Measurements from ENCODE around the gene OPCML.

Gene OPCML

DNA sequence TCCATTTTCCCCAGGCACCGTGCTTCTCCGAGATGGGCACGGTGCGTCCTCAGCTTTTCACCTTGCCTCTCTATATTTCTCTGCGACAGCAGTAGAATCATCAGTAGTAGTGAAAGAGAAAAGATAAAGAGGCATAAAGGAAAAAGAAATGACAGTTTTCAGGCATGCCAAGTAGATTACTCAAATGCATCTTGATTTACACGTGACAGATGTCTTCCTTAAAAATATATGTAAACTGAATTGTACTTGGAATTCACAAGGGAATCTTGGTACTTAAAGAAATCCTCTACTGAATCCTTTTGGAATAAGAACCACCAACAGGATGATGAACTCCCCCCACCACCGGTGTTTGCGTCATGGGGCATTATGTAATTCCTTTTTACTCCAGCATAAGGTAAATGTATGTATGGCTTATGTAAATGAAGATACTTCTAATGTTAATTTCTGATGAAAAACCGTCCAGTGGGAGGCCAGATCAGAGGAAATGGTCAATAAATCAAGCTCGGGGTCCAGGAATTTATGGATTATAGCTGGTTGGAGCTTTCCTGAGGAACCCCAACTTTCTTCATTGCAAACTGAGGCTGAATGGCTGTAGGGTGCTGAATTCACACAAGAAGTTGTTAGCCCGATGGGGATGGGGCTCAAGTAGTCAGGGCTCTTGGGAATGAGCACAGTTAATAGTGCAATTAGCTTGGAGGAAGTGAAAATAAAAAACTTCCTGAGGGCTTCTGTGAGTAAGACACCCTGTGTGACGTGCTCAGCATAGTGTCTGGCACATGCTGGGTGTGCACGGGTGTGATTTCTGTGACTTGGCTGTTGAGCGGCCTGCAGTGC lies 630.4 kb downstream of the OPCML start:
- Histone ChIP-seq H3K27me3 (ENCODE audit: insufficient read depth, low read length, poor library complexity, severe bottlenecking) (no peaks in the 10 kb centered on the region), H3F3A (ENCODE audit: low read depth) (no peaks in the 10 kb centered on the region), H3K4me1 (ENCODE audit: insufficient read depth, low read length, poor library complexity, severe bottlenecking) (no peaks in the 10 kb centered on the region), H3K4me3 (ENCODE audit: low read length, poor library complexity, severe bottlenecking) (no peak overlapping the region), H4K20me1 (ENCODE audit: insufficient read depth, low read length, poor library complexity, severe bottlenecking) (no peaks in the 10 kb centered on the region), H3K36me3 (ENCODE audit: insufficient read depth, low read length) (no peaks in the 10 kb centered on the region), H3K9ac (ENCODE audit: low read depth, low read length, poor library complexity, severe bottlenecking) (no peak overlapping the region), H3K9me2 (replicated peaks; ENCODE audit: low read depth, low read length) (no peaks in the 10 kb centered on the region), H2AFZ (ENCODE audit: low read length) (no peak overlapping the region), H3K79me2 (ENCODE audit: insufficient read depth, low read length) (no peaks in the 10 kb centered on the region), H3K4me2 (ENCODE audit: low read depth, low read length, poor library complexity, severe bottlenecking) (no peak overlapping the region), H3K9me3 (ENCODE audit: insufficient read depth, low read depth, low read length) (no peaks in the 10 kb centered on the region)
- TF ChIP-seq EZH2phosphoT487 (IDR thresholded peaks at IDR 0.05; ENCODE audit: borderline replicate concordance) (no peak), CTCF (conservative IDR thresholded peaks at IDR 0.05; ENCODE audit: low read length) (no peak)

DNA sequence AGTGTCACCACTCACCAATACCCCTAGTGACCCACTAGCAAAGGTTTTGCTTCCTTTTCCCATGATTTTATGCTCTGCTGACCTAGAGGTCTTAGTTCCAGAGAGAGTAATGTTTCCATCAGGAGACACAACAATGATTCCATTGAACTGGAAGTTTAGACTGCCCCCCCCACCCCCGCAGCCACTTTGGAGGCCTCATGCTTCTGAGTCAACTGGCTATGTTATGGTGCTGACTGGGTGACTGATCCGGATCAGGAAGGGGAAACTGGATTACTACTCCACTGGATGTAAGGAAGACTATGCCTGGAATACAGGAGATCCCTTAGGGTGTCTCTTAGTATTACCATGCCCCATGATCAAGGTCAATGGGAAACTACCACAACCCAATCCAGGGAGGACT lies 633.6 kb downstream of the OPCML start:
- TF ChIP-seq CTCF (conservative IDR thresholded peaks at IDR 0.05; ENCODE audit: low read length) (no peak), EZH2phosphoT487 (IDR thresholded peaks at IDR 0.05; ENCODE audit: borderline replicate concordance) (no peak)
- Histone ChIP-seq H4K20me1 (ENCODE audit: insufficient read depth, low read length, poor library complexity, severe bottlenecking) (no peaks in the 10 kb centered on the region), H3K4me2 (ENCODE audit: low read depth, low read length, poor library complexity, severe bottlenecking) (no peak overlapping the region), H3K79me2 (ENCODE audit: insufficient read depth, low read length) (no peaks in the 10 kb centered on the region), H2AFZ (ENCODE audit: low read length) (no peak overlapping the region), H3F3A (ENCODE audit: low read depth) (no peaks in the 10 kb centered on the region), H3K27me3 (ENCODE audit: insufficient read depth, low read length, poor library complexity, severe bottlenecking) (no peaks in the 10 kb centered on the region), H3K36me3 (ENCODE audit: insufficient read depth, low read length) (no peaks in the 10 kb centered on the region), H3K4me3 (ENCODE audit: low read length, poor library complexity, severe bottlenecking) (no peak overlapping the region), H3K9me2 (replicated peaks; ENCODE audit: low read depth, low read length) (no peaks in the 10 kb centered on the region), H3K4me1 (ENCODE audit: insufficient read depth, low read length, poor library complexity, severe bottlenecking) (no peaks in the 10 kb centered on the region), H3K9me3 (ENCODE audit: insufficient read depth, low read depth, low read length) (no peaks in the 10 kb centered on the region; the same call in 1 of the 2 replicates), H3K9ac (ENCODE audit: low read depth, low read length, poor library complexity, severe bottlenecking) (no peak overlapping the region)

DNA sequence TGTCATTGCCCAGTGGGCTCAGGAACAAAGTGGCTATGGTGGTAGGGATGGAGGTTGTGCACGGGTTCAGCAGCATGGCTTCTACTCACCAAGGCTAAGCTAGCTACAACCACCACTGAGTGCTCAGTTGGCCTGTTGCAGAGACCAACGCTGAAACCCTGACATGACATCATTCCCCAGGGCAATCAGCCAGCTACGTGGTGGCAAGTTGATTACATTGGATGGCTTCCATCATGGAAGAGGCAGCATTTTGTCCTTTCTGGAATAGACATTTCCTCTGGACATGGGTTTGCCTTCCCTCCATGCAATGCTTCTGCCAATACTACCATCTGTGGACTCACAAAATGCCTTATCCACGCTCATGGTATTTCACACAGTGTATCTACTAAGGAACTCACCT lies 634.3 kb downstream of the OPCML start:
- H3K9me3 ChIP-seq (ENCODE audit: insufficient read depth, low read depth, low read length), result no peaks in the 10 kb centered on the region; the same call in 1 of the 2 replicates
- TF ChIP-seq EZH2phosphoT487 (IDR thresholded peaks at IDR 0.05; ENCODE audit: borderline replicate concordance), result no peak
- no peak for TF ChIP-seq CTCF (conservative IDR thresholded peaks at IDR 0.05; ENCODE audit: low read length)
- no peak overlapping the region for H2AFZ ChIP-seq (ENCODE audit: low read length)

More for the DNA sequence above, 634.3 kb downstream of the OPCML start:
- Histone ChIP-seq H4K20me1 (ENCODE audit: insufficient read depth, low read length, poor library complexity, severe bottlenecking) (no peaks in the 10 kb centered on the region), H3K4me1 (ENCODE audit: insufficient read depth, low read length, poor library complexity, severe bottlenecking) (no peaks in the 10 kb centered on the region), H3F3A (ENCODE audit: low read depth) (no peaks in the 10 kb centered on the region), H3K4me3 (ENCODE audit: low read length, poor library complexity, severe bottlenecking) (no peak overlapping the region), H3K27me3 (ENCODE audit: insufficient read depth, low read length, poor library complexity, severe bottlenecking) (no peaks in the 10 kb centered on the region), H3K4me2 (ENCODE audit: low read depth, low read length, poor library complexity, severe bottlenecking) (no peak overlapping the region), H3K9ac (ENCODE audit: low read depth, low read length, poor library complexity, severe bottlenecking) (no peak overlapping the region), H3K9me2 (replicated peaks; ENCODE audit: low read depth, low read length) (no peaks in the 10 kb centered on the region), H3K79me2 (ENCODE audit: insufficient read depth, low read length) (no peaks in the 10 kb centered on the region), H3K36me3 (ENCODE audit: insufficient read depth, low read length) (no peaks in the 10 kb centered on the region)
